Gastroesophageal sphincter (tissue), 3 donors: Measurements from ENCODE around the gene NCKIPSD.
"Not testable (repeated sequence)": the region's sequence is repeated elsewhere in the genome, so short reads cannot be mapped to it uniquely, and the experiment has no call there.

ENCODE experiments used
- EP300 ChIP-seq: sonication (generic); formaldehyde crosslinking; IDR thresholded peaks from one replicate; pipeline ENCODE4 v1.6.1; 2017; ENCODE audit warnings: antibody characterized with exemption, mild to moderate bottlenecking
- POLR2A ChIP-seq, 2 donors: fragments of 450-650 bp; IDR thresholded peaks; one replicate each; pipeline ENCODE4 v1.6.1; 2017; ENCODE audit warnings: antibody characterized with exemption in 2 of 2, mild to moderate bottlenecking in 2 of 2, moderate library complexity in 1 of 2
- POLR2AphosphoS5 ChIP-seq: sonication (generic); formaldehyde crosslinking; IDR thresholded peaks from one replicate; pipeline ENCODE4 v1.6.1; 2017; ENCODE audit warnings: antibody characterized with exemption
- TF ChIP-seq, protein P1 (sequence below), 4 experiments: fragments of 200-600 bp in 2 of 4; fragments of 450-650 bp in 2 of 4; sonication (generic) in 1 of 4; IDR thresholded peaks; one replicate each; pipeline ENCODE4 v1.5.1; 2017 to 2019; ENCODE audit warnings: antibody characterized with exemption in 4 of 4, mild to moderate bottlenecking in 2 of 4, moderate library complexity in 2 of 4

DNA sequence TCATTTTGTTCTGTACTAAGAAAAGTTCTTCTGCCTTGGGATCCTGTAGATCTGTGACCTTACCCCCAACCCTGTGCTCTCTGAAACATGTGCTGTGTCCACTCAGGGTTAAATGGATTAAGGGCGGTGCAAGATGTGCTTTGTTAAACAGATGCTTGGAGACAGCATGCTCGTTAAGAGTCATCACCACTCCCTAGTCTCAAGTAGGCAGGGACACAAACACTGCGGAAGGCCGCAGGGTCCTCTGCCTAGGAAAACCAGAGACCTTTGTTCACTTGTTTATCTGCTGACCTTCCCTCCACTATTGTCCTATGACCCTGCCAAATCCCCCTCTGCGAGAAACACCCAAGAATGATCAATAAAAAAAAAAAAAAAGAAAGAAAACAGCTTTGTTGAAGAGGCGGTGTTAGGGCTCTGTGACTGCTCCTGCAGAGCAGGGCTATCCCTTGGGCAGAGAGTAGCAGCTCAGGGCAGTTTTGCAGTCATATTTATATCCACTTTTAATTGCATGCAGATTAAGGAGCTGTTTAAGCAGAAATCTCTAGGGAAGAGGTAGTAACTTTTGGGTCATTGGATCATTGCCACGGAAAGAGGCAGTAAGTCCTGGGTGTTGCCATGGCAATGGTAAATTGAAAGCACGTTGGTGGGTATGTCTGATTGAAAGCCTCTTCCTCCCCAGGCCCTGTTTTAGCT is 49.5 kb upstream of the NCKIPSD start:
- not testable (repeated sequence) for TF ChIP-seq POLR2AphosphoS5; POLR2A (IDR thresholded peaks at IDR 0.05); EP300
- TF ChIP-seq, protein P1, sequence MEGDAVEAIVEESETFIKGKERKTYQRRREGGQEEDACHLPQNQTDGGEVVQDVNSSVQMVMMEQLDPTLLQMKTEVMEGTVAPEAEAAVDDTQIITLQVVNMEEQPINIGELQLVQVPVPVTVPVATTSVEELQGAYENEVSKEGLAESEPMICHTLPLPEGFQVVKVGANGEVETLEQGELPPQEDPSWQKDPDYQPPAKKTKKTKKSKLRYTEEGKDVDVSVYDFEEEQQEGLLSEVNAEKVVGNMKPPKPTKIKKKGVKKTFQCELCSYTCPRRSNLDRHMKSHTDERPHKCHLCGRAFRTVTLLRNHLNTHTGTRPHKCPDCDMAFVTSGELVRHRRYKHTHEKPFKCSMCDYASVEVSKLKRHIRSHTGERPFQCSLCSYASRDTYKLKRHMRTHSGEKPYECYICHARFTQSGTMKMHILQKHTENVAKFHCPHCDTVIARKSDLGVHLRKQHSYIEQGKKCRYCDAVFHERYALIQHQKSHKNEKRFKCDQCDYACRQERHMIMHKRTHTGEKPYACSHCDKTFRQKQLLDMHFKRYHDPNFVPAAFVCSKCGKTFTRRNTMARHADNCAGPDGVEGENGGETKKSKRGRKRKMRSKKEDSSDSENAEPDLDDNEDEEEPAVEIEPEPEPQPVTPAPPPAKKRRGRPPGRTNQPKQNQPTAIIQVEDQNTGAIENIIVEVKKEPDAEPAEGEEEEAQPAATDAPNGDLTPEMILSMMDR (IDR thresholded peaks at IDR 0.05): not testable (repeated sequence)
